ENCODE results near the gene PLCB1.
"Not testable (repeated sequence)": the region's sequence is repeated elsewhere in the genome, so short reads cannot be mapped to it uniquely, and the experiment has no call there.

Gene PLCB1

DNA sequence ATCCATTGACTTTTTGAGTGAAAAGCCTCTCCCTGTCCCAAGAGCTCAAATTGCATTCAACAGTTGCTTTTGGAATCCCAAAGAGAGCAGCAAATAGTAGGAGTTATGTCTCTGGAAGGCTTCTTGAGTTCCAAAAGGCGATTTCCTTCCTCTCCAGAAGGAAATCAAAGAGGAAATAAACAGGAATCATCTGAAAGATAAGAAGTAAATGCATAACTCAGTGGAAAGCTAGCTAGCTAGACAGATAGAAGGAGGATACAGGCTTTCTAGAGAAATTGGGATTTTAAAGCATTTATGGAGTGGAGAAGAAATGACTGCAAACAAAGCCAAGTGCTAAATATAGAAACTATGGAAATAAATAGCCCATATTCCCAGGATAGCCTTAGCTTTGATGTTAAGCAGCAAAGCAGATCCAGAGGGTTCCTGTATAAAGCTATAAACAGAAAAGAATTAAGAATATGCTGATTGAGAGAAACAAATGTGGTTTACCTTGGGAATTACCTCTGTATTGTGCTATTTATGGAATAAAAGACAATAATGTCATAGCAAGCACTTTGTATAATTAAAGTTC lies 214.7 kb downstream of the PLCB1 start:
- no peak for DNase-seq

DNA sequence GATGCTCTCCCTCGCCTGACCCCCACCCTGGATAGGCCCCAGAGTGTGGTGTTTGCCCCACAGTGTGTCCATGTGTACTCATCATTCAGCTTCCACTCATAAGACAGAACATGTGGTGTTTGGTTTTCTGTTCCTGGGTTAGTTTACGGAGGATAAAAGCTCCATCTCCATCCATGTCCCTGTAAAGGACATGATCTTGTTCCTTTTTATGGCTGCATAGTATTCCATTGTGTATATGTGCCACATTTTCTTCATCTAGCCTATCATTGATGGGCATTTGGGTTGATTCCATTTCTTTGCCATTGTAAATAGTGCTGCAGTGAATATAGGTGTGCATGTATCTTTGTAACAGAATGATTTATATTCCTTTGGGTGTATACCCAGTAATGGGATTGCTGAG lies 218.2 kb downstream of the PLCB1 start:
- not testable (repeated sequence) for DNase-seq

DNA sequence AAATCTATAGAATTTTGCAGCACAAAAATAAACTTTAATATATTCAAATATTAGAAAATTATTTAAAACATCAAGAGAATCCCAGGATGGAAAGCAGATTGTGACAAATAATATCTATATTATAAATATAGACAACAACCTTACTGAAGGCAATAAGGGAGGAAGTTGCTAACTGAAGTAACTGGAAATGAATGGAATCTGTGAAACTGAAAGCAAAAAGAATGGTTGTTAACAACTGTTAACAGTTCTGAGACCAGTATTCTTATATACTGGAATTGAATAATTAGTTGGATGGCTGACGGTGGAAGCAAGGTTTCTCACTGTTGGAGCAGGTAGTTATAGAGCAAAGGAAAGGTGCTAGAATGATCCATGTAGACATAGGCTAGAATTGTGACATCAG lies 220.4 kb downstream of the PLCB1 start:
- no peak for DNase-seq

DNA sequence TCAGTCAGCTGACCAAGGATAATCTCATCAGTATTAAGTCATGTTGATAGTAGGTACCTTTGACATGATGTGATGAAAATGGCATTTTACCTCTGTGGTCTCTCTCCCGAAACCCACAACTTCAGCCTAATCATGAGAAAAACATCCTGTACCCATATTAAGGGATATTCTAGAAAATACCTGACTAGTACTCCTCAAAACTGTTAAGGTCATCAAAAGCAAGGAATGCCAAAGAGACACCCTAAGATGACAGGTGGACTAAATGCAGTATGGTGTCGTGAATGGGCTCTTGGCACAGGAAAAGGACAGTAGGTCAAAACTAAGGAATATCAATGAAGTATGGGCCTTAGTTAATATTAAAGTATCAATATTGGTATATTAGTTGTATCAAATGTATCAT lies 221.4 kb downstream of the PLCB1 start:
- no peak for DNase-seq

DNA sequence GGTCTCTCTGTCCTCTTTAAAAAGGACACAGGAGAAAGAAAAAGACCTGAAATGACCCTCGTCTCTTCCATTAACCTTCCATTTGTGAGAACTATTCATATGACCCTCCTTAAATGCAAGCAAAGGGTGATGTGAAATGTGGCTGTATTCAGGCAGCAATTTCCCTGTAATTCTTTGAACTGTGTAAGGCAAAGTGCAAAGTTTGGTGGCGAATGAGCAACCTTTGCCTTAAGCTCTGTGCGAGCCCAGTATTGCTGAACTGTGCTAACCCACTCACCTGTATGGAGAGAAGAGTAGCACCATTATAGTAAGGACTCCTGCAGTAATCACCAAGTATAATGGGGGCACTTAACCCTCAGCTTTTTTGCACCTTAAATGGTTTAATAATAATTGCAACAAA lies 223.4 kb downstream of the PLCB1 start:
- no peak for DNase-seq

DNA sequence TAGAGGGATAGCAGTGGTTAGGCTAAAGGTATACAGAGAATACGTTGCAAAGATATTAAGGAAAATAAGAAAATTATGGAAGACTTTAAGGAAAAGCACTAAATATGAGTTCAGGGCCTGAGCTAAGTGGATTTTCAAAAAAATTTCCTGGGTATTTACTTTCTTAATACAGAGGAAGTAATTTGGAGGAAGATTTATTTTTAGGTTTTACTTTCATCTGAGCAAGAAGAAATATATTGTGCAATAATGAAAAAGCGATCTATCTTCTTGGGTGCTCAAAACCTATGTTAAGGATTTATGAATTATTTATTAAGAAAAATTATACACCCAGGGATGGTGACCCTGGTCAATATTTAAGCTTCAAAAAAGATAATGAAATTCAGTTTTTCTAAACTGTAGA lies 224.7 kb downstream of the PLCB1 start:
- no peak for DNase-seq

DNA sequence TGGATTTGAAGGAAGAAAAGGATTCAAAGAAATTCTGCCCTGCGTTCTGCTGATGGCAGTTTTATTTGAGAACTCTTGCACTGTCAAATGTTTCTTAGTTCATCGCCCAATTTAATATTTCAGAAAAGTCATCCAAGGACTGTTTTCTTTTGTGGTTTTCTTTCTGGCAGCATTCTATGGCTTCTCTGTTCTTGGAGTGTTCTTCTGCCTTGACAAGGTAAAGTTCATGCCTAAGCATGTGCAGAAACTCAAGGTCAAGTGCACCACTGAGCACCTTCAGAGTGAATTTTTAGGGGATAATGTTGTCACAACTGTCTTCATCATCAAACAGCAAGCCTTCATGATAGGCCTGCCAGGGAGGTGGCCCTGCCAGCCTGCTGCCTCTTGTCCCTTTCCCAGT lies 225.6 kb downstream of the PLCB1 start:
- no peak for DNase-seq

DNA sequence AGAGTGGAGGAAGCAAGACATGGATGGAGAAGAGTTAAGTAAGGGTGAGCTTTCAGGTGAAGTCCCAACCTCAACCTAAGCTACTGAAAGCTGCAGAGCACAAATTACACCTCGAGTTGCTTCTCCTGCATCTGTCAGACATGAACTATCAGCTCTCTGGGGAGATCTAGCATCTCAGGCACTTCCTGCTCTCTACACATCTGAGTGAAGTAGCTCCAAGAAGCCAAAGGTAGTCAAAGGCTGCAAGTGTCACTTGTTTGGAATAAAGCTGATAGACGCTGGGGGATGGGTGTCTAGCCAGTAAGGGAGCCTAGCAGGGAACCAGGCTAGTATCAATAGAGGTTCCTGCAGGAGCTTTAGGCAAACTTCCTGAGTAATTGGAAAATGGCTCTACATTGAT lies 228.0 kb downstream of the PLCB1 start:
- no peak for DNase-seq

DNA sequence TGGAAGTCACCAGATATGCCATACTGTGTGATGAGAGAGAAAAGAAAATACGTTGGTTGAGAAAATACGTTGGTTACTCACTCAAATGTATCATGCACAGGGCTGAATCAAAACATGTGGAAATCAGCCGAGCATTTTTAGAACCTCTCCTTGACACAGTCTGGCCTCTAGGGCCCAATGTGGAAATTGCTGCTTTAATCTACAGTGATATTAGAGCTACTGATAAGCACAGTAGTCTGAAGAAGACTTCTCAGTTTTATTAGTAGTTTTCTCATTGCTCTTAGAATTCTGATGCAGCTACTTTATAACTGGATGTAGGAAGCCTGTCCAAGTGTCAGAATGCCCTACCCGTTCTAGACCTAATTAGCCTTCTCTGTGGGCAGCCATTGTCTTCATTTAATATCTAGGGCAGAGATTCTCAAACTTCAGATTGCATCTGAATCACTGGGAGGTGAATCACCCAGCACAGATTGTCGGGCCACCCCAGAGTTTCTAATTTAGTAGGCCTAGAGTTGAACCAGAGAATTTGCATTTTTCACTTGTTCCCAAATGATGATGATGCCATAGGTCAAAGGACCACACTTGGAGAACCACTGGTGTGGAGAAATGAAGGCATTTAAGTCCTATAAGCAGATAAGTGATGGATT lies 229.1 kb downstream of the PLCB1 start:
- DNase-seq: no peak

DNA sequence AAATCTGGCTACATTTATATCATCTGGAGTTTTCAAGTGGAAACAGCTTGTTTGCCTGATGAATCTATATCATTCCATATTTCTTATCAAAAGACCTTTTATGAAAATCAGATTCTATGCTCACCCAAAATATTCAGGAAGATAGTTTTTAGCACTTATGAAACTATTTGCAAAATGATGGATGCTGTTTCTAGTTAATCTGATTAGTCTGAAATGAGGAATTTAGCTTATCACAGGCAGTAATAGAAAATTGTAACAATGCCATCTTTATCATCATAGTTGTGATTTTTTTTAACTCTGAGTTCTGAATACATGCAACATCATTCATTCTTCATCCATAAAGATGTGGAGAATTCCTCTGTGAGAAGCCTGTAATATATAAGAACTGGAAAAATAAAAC lies 229.7 kb downstream of the PLCB1 start:
- no peak for DNase-seq

DNA sequence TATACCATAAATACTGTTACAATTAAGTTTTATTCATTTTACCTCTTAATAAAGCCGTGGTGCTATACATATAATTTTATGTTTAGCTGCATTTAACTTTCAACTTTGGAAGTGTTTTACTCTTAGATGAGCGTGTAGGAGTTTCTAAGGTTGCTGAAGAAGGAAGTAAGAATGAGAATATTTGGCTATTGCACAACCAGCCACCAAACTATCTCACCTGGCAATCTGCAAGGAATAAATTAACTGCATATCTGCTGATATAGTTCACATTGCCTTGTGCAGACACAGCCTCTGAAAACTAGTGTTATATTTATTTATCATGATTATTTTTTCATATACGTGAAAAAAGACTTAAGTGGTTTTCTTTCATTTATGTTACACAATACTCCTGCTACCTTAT lies 230.4 kb downstream of the PLCB1 start:
- DNase-seq: no peak

DNA sequence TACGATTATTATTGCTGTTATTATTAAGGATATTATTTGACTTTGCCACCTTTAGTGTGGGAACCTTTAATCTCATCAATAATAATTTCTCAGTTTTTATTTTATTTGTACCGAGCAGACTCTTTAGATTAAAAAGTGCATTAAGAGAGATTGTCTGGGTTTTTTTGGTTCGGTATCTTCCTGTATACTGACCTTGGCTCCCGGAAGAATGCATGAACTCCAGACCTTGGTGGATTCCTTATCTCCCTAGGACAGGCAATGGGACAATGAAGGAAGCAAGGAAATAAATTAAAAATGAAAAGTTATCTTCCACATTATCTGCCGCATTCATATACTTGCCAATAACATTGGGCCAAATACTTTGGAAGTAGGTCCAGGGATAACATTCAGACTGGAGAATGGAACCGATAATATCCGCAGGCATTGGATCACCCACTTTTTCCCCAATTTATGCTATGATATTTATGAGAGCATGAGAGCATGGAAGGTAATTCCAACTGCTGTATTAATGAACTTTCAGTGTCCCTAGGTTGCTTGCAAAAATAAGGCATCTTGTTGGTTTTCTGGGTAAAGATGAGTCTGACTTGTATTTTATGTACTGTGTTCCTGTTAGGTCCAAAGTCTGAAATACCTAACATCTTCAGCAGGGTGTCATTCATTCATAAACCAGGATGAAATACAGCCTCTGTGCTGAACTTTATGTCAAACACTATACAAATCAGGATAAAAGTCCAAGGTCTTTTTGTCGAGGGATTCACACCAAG lies 232.1 kb downstream of the PLCB1 start:
- DNase-seq: no peak

DNA sequence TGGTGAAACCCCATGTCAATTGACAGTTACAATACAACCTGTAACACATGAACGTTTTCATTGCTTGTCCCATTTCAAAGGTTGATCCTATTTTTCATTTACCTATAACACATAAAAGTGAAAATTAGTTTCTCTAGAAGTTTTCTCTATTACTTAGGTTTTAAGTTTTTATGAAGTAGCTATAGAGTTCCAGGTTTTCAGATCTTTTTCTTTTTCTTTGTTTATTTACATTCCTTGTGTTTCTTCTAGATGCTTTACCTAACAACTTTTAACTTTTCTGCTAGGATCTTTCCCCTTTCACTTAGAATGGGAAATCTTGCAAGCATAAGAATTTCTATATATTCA lies 232.6 kb downstream of the PLCB1 start:
- no peak for DNase-seq

DNA sequence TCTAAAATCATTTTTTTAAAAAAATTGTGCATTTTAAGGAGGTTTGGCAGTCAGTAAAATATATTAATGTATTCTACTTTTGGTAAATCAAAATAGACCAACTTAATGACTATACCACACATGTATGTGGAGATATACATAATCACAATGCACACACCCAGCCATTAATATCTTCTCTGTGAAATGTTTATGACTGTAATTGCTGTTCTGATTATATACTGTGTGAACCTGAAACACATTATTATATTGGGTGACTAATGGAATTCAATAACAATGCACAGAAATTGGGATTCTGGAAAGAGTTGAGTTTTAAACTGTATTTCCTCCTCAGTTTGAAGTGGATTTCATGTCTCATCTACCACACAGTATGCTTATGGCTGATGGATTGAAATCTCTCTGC lies 233.6 kb downstream of the PLCB1 start:
- DNase-seq: no peak

DNA sequence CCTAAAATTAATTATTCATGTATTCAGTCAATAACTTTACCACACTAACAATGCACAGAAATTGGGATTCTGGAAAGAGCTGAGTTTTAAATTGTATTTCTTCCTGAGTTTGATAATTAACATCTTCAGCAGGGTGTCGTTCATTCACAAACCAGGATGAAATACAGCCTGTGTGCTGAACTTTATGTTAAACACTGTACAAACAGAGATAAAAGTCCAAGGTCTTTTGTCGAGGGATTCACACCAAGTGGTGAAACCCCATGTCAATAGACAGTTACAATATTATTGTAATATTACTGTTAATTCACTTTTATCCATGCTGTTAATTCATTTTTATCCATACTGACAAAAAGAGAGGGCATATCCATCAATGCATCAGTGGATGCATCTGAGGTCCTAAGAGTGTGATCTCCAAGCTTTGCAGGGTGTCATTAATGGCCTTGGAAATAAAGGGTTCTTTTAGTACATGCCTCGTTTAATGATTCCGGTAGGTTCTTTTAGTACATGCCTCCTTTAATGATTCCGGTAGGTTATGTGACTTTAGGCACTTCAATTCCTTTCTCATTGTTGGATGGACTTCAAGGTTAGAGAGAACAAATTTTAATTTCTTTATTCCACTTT lies 234.3 kb downstream of the PLCB1 start:
- DNase-seq: no peak

DNA sequence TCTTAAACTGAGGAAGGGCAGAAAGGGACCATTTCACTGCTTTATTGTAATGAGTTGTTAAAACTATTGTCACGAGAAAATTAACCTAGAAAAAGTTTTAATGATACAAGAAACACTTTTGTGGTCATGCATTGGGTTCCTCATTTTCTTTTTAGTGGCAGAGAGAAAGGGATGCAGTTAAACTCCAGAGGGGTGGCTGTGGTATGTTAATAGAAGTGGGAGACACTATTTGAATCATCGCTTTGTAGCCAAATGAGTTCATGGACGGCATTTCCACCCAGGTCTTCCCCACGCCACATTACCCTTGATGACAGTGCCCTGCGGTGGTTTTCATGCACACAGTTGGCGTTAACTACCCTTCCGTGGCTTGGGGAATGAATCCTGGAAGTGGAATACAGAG lies 235.6 kb downstream of the PLCB1 start:
- no peak for DNase-seq

DNA sequence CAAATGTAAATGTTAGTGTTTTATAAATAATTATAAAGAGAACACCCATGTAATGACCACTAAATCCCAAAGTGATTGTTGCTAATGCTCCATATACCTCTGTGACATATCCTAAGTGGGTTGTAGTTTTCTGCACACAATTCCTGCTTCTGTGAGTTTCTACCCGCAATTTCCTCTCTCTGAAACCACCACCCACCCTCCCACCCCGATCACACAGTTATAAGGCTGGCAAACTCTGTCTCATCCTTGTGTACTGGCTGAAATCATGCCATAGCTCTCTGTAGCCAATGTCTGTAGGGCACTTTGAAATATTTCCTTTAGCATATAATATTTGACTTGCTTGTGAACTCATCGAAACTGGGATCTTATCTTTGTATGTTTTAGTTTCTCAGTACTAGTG lies 236.6 kb downstream of the PLCB1 start:
- no peak for DNase-seq

DNA sequence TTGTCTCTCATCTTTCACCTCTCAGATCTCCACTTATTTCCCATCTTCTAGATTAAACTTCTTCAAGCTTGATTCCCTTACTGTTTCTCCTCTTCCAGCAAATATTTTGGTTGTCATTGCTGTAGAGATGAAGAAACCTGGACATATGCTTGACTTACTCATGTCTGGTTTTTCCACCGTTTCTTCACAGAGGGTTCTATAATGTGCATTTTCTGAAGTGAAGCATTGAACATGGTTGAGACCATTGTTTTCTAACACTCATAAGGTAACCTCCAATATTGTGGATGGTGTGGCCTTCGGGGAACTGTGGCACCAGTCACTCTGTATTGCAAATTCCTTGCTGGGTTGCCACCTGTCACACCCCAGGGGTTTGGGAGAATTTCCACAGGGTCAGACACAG lies 237.2 kb downstream of the PLCB1 start:
- no peak for DNase-seq

DNA sequence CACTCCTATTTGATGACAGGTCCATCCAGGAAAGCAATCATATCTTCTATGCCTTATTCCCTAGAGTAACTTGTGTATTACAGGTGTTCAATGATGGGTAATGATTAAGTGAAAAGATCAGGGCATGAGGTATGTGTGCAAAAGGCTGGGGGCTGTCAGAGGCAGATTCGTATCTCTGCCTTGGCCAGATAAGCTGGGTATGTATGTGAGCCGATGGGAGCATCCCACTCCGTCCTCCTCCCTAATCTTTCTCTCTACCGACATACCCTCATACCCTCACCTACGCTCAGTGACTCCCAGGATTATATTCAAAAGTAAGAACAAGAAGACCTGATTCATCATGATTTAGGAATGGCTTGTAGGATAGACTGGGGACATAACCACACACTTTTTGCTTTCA lies 238.7 kb downstream of the PLCB1 start:
- no peak for DNase-seq

DNA sequence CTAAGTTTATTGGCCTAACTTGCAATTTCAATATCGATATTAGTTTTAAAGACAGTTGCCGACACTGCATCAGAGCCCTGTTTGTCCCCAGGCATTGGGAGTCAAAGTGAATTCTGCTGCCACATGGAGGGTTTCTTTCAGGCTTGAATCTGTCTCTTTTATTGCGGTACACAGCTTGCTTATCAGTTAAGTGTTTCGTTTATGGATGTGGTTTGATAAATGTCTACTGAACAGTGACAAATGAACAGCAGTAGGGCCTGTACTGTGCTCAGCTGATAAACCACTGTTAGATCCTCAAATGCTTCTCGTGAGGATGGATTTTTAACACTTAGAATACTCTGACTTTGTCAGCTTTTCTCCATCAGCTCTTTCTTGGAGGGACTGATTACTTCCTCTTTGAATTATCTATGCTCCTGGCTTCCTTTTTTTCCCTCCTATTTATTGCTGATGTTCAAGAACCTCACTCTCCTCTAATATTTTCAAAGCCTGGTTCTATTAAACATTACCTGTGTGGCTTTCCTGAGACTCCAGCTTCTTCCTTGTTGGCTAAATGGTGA lies 240.8 kb downstream of the PLCB1 start:
- no peak for DNase-seq

DNA sequence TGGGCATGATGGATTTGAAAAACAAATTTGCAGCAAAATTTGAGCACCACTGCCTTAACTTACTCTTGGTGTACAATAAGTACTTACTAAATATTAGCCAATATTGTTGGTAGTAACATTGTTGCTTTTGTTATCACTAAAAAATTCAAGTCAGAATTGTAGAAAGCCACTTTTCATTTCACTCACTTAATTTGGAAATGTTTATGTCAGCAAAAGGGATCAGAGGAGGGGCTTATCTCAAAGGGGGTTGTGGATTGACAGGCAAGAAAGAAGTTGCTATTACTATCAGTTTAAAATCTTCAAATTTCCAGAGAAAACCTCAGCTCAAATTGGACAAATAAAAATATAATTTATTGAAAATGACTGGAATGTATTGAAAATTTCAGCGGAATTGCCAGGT lies 241.5 kb downstream of the PLCB1 start:
- DNase-seq: no peak

DNA sequence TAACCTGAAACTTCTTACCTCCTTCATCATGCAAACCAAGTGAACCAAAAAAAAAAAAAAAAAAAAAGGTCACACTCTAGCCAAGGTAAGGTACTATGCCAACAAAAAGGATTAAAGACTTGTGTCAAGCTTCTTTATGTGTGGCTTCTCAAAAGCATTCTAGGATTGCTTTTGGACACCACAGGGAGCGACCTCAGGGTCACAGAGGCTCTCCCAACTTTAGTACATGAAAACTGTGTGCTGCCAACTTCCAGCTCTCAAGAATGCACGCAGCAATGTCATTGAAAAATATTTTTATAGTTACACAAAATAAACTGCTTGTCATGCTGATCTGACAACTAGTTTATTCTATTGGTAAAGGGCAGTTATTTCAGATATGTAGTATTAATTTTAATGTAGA lies 243.8 kb downstream of the PLCB1 start:
- DNase-seq: no peak

DNA sequence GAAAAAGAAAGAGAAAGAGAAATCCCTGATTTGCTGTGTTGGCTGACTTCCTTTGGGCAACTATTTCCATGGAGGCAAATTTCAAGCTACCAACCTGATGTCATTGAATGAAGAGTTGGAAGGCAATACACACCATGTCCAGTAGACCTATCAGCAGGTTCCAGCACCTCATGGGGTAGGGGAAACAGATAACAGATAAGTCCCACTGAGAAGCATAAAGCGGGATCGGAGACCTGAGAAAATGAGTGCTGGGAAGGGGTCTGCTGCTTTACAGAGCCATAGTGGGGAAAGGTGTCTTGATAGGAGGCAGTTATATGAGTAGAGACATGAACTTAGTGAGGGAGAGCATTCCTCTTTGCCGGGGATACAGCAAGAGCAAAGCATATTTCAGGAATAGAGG lies 244.9 kb downstream of the PLCB1 start:
- no peak for DNase-seq

DNA sequence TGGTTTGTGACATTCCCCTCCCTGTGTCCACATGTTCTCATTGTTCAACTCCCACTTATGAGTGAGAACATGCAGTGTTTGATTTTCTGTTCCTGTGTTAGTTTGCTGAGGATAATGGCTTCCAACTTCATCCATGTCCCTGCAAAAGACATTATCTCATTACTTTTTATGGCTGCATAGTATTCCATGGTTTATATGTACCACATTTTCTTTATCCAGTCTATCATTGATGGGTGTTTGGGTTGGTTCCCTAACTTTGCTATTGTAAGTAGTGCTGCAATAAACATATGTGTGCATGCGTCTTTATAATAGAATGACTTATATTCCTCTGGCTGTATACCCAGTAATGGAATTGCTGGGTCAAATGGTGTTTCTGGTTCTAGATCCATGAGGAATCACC lies 247.1 kb downstream of the PLCB1 start:
- DNase-seq: not testable (repeated sequence)

Measured in effector CD4-positive, alpha-beta T cell (primary cell).